Cardiac fibroblast (primary cell): Measurements from ENCODE around the gene CDH23.

Experiments used
- DNase-seq, 2 donors: peaks; one replicate each; pipeline versions ENCODE4 v3.0.0 to v3.0.0-alpha.2; 2010; ENCODE audit warnings: low read depth in 2 of 2
- H3K4me3 ChIP-seq, 2 donors: replicated peaks in 1 of 2; 1 replicate in 1 of 2; 2 replicates in 1 of 2; pipeline ENCODE4 v1.5.1; 2011; ENCODE audit warnings: low read depth in 2 of 2, low read length in 2 of 2, mild to moderate bottlenecking in 2 of 2, moderate library complexity in 1 of 2
- CTCF ChIP-seq: IDR thresholded peaks from one replicate; pipeline ENCODE4 v1.5.1; 2011; ENCODE audit warnings: low read depth, mild to moderate bottlenecking, low read length, inconsistent platforms

The CDH23 gene

GRCh38 chr10:71690094-71690720 is 293.5 kb downstream of the CDH23 start:
- H3K4me3 ChIP-seq, result no peak overlapping the region
- no peak for TF ChIP-seq CTCF
- DNase-seq, result no peak

GRCh38 chr10:71691405-71691804 is 294.7 kb downstream of the CDH23 start:
- no peak for TF ChIP-seq CTCF
- no peak overlapping the region for H3K4me3 ChIP-seq
- DNase-seq, result no peak

GRCh38 chr10:71692598-71693306 is 296.0 kb downstream of the CDH23 start:
- no peak for TF ChIP-seq CTCF
- DNase-seq, result no peak
- H3K4me3 ChIP-seq, result no peak overlapping the region

- DNase-seq, result peak; percentile 19 to 52
- no peak for TF ChIP-seq CTCF
- no peak overlapping the region for H3K4me3 ChIP-seq
These were observed 296.7 kb downstream of the CDH23 start for GRCh38 chr10:71693377-71693776.

- H3K4me3 ChIP-seq, result no peak overlapping the region
- DNase-seq, result no peak
- no peak for TF ChIP-seq CTCF
These were observed 297.4 kb downstream of the CDH23 start for GRCh38 chr10:71694039-71694501.

GRCh38 chr10:71694567-71694968 is 297.8 kb downstream of the CDH23 start:
- no peak for DNase-seq
- H3K4me3 ChIP-seq, result no peak overlapping the region
- TF ChIP-seq CTCF, result no peak
